Measurements from ENCODE around the gene B4GALNT2. TPM values are rescaled to one million over a fixed set of nuclear protein-coding genes. Genes with fewer than 3 reads are reported as not detected.
"Not testable (repeated sequence)": the region's sequence is repeated elsewhere in the genome, so short reads cannot be mapped to it uniquely, and the experiment has no call there.

Gene B4GALNT2
- total RNA-seq, 4 donors from 2014 or later = 0.68 to 2.6 (median 2.1) TPM

- no peak for TF ChIP-seq POLR2AphosphoS5 (IDR thresholded peaks at IDR 0.05)
- no peak for TF ChIP-seq EP300 (IDR thresholded peaks at IDR 0.05)
- no peak for TF ChIP-seq POLR2A (IDR thresholded peaks at IDR 0.05)
- no peak for TF ChIP-seq CTCF (IDR thresholded peaks at IDR 0.05)
- Histone ChIP-seq H3K9me3 (no peaks in the 10 kb centered on the region), H3K27me3 (peaks cover 4% of the 10 kb centered on the region), H3K4me1 (peaks cover 3% of the 10 kb centered on the region), H3K27ac (no peak overlapping the region), H3K36me3 (no peaks in the 10 kb centered on the region), H3K4me3 (no peak overlapping the region)
- WGBS = 79% methylated on average over 6 of the region's 6 CpGs
- DNase-seq (ENCODE audit: low spot score in 2 of 2) = no peak
Measured at GRCh38 chr17:49121696-49122292, 10.8 kb upstream of the B4GALNT2 start.

- TF ChIP-seq EP300 (IDR thresholded peaks at IDR 0.05) = no peak
- no peaks in the 10 kb centered on the region for H3K36me3 ChIP-seq
- WGBS = 43% methylated on average over 4 of the region's 4 CpGs
- no peak for DNase-seq (ENCODE audit: low spot score in 2 of 2)
- no peak overlapping the region for H3K27ac ChIP-seq
- peaks cover 4% of the 10 kb centered on the region for H3K27me3 ChIP-seq
- no peaks in the 10 kb centered on the region for H3K9me3 ChIP-seq
- peaks cover 3% of the 10 kb centered on the region for H3K4me1 ChIP-seq
- H3K4me3 ChIP-seq = no peak overlapping the region
Measured at GRCh38 chr17:49122566-49122965, 10.0 kb upstream of the B4GALNT2 start.

GRCh38 chr17:49123061-49123460 is 9.5 kb upstream of the B4GALNT2 start:
- Histone ChIP-seq H3K4me1 (no peaks in the 10 kb centered on the region), H3K9me3 (no peaks in the 10 kb centered on the region), H3K27me3 (peaks cover 4% of the 10 kb centered on the region), H3K4me3 (no peak overlapping the region), H3K27ac (no peak overlapping the region), H3K36me3 (no peaks in the 10 kb centered on the region)
- DNase-seq (ENCODE audit: low spot score in 2 of 2) = no peak
- TF ChIP-seq POLR2A (IDR thresholded peaks at IDR 0.05) = no peak
- TF ChIP-seq CTCF (IDR thresholded peaks at IDR 0.05) = no peak
- TF ChIP-seq POLR2AphosphoS5 (IDR thresholded peaks at IDR 0.05) = no peak
- no peak for TF ChIP-seq EP300 (IDR thresholded peaks at IDR 0.05)
- WGBS = 32% methylated on average over 1 of the region's 1 CpG

- no peak overlapping the region for H3K27ac ChIP-seq
Measured at GRCh38 chr17:49125449-49125848, 7.1 kb upstream of the B4GALNT2 start.

GRCh38 chr17:49126183-49126859 is 6.2 kb upstream of the B4GALNT2 start:
- not testable (repeated sequence) for H3K9me3 ChIP-seq; H3K27ac ChIP-seq; H3K4me1 ChIP-seq; H3K4me3 ChIP-seq; DNase-seq (ENCODE audit: low spot score in 2 of 2); H3K36me3 ChIP-seq
- WGBS = 41% methylated on average over 10 of the region's 10 CpGs
- H3K27me3 ChIP-seq = peaks cover 11% of the 10 kb centered on the region

More at GRCh38 chr17:49125449-49125848, 7.1 kb upstream of the B4GALNT2 start:
- DNase-seq (ENCODE audit: low spot score in 2 of 2) = no peak
- Histone ChIP-seq H3K36me3 (no peaks in the 10 kb centered on the region), H3K9me3 (no peaks in the 10 kb centered on the region), H3K4me3 (no peak overlapping the region), H3K4me1 (no peaks in the 10 kb centered on the region), H3K27me3 (peaks cover 10% of the 10 kb centered on the region)
- WGBS = no CpG with 5 or more reads among the region's 32 CpGs
- TF ChIP-seq POLR2A (IDR thresholded peaks at IDR 0.05) (no peak), POLR2AphosphoS5 (IDR thresholded peaks at IDR 0.05) (no peak), EP300 (IDR thresholded peaks at IDR 0.05) (no peak), CTCF (IDR thresholded peaks at IDR 0.05) (no peak)

GRCh38 chr17:49129359-49129950 is 3.1 kb upstream of the B4GALNT2 start:
- Histone ChIP-seq H3K4me1 (peaks cover 12% of the 10 kb centered on the region), H3K27me3 (peaks cover 41% of the 10 kb centered on the region)
- DNase-seq (ENCODE audit: low spot score in 2 of 2); H3K9me3 ChIP-seq; H3K27ac ChIP-seq; H3K36me3 ChIP-seq; H3K4me3 ChIP-seq: not testable (repeated sequence)
- 77% methylated on average over 2 of the region's 2 CpGs for WGBS
